CD4-positive, alpha-beta T cell treated with Interleukin-12 subunit alpha and Interleukin-12 subunit beta, for 1 hour (primary cell): ENCODE data around the gene RPL10L.

Experiments
- DNase-seq: peaks from one replicate; pipeline ENCODE4 v3.0.0-alpha.2; 2020

The RPL10L gene

GRCh38 chr14:46651526-46652144 is at the start of gene RPL10L:
RPL10L (minus strand) TSS chr14:46651781; CDS start chr14:46651736, 45 bp downstream.
- no peak for DNase-seq

DNA sequence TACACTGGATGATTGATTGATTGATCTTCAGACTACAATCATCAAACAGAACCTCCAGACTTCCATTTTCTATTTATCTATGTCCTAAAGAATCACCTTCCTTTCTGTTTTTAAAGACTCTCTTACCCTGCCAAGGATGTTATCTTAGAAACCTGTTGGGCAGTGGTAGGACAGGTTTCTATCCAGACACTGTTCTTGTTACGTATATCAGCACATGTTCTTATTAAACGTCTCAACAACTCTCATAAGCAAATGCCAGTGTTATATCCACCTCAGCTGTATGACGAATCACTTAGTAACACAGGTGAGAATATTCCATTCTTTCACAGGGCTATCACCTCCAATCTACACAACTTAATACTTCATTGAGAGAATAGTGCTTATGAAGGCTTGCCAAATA is 40.2 kb upstream of the RPL10L start:
- no peak for DNase-seq

DNA sequence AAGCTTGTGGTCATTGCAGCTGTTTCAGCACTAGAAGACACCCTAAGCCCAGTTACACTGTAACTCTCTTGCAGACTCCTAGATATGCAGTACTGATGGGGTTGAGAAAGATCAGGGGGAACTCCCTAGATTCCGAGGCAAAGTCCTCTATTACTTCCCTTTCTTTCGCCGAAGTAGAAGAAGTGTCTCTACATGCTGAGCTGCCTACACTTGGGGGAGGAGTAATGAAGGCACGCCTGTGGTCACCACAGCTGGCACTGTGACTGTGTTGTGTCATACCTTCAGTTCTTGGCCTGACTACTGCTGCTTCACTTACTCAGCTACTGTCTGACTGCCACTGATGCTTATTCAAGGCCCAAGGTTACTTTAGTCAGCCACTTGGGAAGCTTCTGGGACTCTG is 35.1 kb upstream of the RPL10L start:
- DNase-seq: no peak

DNA sequence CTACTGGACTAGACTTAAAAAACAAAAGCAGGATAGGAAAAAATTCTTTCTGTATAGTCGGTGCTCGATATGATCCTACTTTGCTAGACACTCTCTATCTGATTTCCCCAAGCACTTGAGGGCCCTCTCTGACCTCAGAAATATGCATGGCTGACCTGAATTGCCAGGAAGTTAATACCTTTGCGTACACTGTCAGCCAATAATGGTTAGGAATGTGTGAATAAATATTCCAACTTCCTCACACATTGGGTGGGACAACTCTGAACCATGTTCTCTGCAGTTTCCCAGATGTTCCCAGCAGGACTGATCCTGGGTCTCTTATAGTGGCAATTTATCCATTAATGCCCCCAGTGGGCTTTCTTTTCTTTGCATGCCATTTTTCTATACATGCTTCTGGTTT is 20.5 kb upstream of the RPL10L start:
- no peak for DNase-seq

DNA sequence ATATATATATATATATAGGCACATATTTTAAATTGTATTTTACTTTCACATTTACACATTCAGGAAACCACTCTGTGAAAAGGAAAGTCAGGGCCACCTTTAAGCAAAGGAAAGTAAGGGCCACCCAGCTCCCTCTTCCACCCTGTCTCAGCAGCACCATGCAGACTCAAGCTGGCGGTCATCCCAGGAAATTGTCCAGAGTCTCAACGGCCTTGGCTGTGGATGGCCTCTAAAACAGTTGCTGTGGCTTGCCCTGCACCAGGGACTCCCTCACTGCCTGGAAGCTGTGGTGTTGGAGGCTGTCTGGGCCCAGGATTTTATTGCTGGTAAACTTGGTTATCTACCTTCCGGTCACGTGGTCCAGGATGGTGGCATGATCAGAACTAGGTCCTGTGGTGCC is 11.8 kb upstream of the RPL10L start:
- no peak for DNase-seq

DNA sequence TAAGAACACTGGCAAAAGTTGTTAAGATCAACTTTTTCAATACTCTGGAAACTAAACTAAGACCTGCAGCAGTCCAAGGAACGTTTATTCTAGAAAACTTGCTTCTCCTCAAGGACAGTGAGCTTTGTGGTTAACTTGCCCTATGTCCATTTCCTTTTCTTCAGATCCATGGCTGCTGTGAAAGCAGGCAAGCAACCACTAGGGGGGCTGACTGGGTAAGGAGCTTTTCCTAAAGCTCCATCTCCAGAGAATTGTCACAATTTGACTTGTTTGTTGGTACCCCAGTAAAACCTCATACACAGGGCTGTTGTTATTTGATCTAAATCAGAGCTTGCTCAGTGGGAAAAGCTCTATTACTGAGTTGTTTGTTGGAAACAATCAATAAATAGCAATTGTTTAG is 10.1 kb upstream of the RPL10L start:
- DNase-seq: no peak

DNA sequence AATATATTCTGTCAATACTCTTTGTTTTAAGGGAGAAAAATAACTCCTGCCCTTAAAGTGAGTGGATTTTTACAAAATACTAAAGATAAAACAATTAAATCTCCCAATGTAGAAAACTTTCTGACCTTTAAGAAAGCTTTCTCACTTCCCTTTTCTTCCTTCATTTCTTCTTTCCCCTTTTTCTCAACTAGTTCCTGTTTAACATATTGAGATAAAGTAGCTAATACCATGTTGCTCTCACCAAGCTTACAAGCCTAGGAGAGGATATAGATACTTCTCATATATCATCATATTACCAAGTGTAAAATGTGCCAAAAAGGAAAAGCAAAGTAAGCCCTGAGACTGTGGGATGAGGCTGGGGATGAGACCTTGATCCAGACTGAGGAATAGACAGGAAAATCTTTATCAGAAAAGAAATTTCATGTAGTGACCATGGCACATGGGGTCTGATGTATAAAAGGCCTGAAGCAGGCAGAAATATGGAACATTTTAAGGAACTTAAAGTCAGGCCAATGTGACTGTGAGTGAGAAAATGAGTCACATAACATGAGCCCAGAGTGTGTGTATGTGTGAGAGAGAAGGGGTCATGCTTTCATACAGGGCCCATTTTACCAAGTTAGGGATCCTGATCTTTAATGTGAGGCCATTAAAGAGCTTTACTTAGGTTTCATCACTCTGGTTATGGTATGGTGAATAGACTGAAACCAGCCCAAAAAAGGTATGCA is 1.6 kb upstream of the RPL10L start:
- no peak for DNase-seq

DNA sequence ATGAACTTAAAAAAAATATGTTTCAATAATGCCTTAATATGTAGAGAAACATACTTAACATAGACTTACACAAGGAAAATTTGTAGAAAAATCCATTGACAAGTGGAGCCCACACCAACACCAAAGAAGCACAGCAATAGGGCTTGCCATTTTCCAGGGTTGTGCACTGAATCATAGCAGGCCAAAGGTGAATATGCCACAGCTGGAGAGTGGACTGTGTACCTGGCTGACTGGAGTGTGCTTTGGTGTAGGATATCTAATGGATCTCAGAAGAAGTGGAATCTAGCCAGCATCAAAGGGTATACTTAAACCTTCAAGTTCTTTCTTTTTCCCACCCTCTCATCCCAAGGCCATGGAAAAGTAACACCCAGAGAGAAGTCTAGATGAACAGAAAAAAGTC is 4.8 kb downstream of the RPL10L start:
- DNase-seq: no peak

DNA sequence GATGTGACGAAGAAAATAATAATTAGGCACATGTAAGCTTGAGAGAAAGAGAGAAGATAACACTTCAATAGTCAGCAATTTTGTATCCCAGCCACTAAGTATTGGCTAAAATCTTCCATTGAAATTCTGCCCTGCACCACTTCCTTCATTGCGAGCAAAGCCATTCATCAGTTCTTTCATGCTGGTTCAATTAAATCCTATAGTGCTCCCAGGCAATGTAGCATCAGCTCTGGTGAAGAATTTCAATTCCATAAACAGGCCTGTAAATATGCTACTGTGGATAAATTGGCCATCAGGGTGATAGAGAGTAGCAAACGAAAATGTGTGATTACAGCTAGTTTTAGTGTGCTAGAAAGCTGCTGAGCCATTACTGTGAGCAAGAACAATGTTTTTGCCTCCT is 24.7 kb downstream of the RPL10L start:
- DNase-seq: no peak
